H9 (cell line): Measurements from ENCODE around the gene AK4. TPM values are rescaled to one million over a fixed set of nuclear protein-coding genes. Genes with fewer than 3 reads are reported as not detected.

Experiments used
- DNase-seq: peaks from one replicate; pipeline ENCODE4 v3.0.0-alpha.2; 2017
- H2AFZ ChIP-seq: one replicate; pipeline ENCODE4 v1.6.1; 2013; ENCODE audit warnings: mild to moderate bottlenecking, low read length, control low read depth, moderate library complexity
- H2AK5ac ChIP-seq: 2 replicates; pipeline ENCODE4 v1.6.1; 2013; ENCODE audit warnings: low read length, control low read depth, mixed read lengths; ENCODE audit not compliant: insufficient read length
- H2BK120ac ChIP-seq: one replicate; pipeline ENCODE4 v1.6.1; 2013; ENCODE audit warnings: low read depth, mild to moderate bottlenecking, low read length, control low read depth, inconsistent platforms; ENCODE audit not compliant: poor library complexity, severe bottlenecking
- H2BK12ac ChIP-seq: 2 replicates; pipeline ENCODE4 v1.6.1; 2013; ENCODE audit warnings: low read length, control low read depth, mixed read lengths, low read depth; ENCODE audit not compliant: insufficient read length
- H2BK15ac ChIP-seq: 2 replicates; pipeline ENCODE4 v1.6.1; 2013; ENCODE audit warnings: low read depth, low read length, control low read depth
- H2BK20ac ChIP-seq: one replicate; pipeline ENCODE4 v1.6.1; 2013; ENCODE audit warnings: low read depth, mild to moderate bottlenecking, low read length, control low read depth, inconsistent platforms; ENCODE audit not compliant: poor library complexity, severe bottlenecking
- H2BK5ac ChIP-seq: 2 replicates; pipeline ENCODE4 v1.6.1; 2013; ENCODE audit warnings: low read length, control low read depth, mixed read lengths; ENCODE audit not compliant: insufficient read length
- H3K14ac ChIP-seq: 2 replicates; pipeline ENCODE4 v1.6.1; 2013; ENCODE audit warnings: low read length, control low read depth; ENCODE audit not compliant: insufficient read depth
- H3K18ac ChIP-seq: 2 replicates; pipeline ENCODE4 v1.6.1; 2013; ENCODE audit warnings: low read depth, mild to moderate bottlenecking, mixed read lengths, low read length, control low read depth; ENCODE audit not compliant: insufficient read length
- H3K23ac ChIP-seq: 2 replicates; pipeline ENCODE4 v1.6.1; 2013; ENCODE audit warnings: low read length, control low read depth, mixed read lengths, low read depth; ENCODE audit not compliant: insufficient read length
- H3K23me2 ChIP-seq: 2 replicates; pipeline ENCODE4 v1.6.1; 2013; ENCODE audit warnings: low read depth, mild to moderate bottlenecking, mixed read lengths, low read length, control low read depth; ENCODE audit not compliant: insufficient read length, poor library complexity, severe bottlenecking
- H3K27ac ChIP-seq: 2 replicates; pipeline ENCODE4 v1.5.1; 2013; ENCODE audit warnings: low read length, control low read depth, mixed read lengths, low read depth; ENCODE audit not compliant: insufficient read length
- H3K27me3 ChIP-seq: 2 replicates; pipeline ENCODE4 v1.6.1; 2013; ENCODE audit warnings: low read length, control low read depth, inconsistent platforms; ENCODE audit not compliant: insufficient read depth
- H3K4ac ChIP-seq: 2 replicates; pipeline ENCODE4 v1.6.1; 2013; ENCODE audit warnings: low read depth, mild to moderate bottlenecking, control low read depth, inconsistent platforms, low read length, moderate library complexity
- H3K4me1 ChIP-seq: 2 replicates; pipeline ENCODE4 v1.6.1; 2013; ENCODE audit warnings: low read length, control low read depth, inconsistent platforms; ENCODE audit not compliant: insufficient read depth
- H3K4me2 ChIP-seq: 2 replicates; pipeline ENCODE4 v1.6.1; 2013; ENCODE audit warnings: low read length, control low read depth, mixed read lengths; ENCODE audit not compliant: insufficient read length, insufficient read depth
- H3K56ac ChIP-seq: 2 replicates; pipeline ENCODE4 v1.6.1; 2013; ENCODE audit warnings: low read depth, mild to moderate bottlenecking, mixed read lengths, low read length, control low read depth; ENCODE audit not compliant: insufficient read length
- H3K79me1 ChIP-seq: 2 replicates; pipeline ENCODE4 v1.6.1; 2013; ENCODE audit warnings: low read depth, mild to moderate bottlenecking, moderate library complexity, low read length, control low read depth, inconsistent platforms; ENCODE audit not compliant: insufficient read depth, poor library complexity, severe bottlenecking
- H3K79me2 ChIP-seq: 2 replicates; pipeline ENCODE4 v1.6.1; 2013; ENCODE audit warnings: low read length, control low read depth, inconsistent platforms; ENCODE audit not compliant: insufficient read depth
- H3K9ac ChIP-seq: 2 replicates; pipeline ENCODE4 v1.6.1; 2013; ENCODE audit warnings: low read length, control low read depth, mixed read lengths; ENCODE audit not compliant: insufficient read length; ENCODE audit errors: extremely low read depth
- H3K9me3 ChIP-seq: one replicate; pipeline ENCODE4 v1.6.1; 2013; ENCODE audit warnings: low read depth, low read length, inconsistent platforms; ENCODE audit not compliant: control insufficient read depth
- H3T11ph ChIP-seq: one replicate; pipeline ENCODE4 v1.6.1; 2013; ENCODE audit warnings: mild to moderate bottlenecking, low read length, control low read depth, inconsistent platforms
- H4K20me1 ChIP-seq: one replicate; pipeline ENCODE4 v1.6.1; 2013; ENCODE audit not compliant: control insufficient read depth, insufficient read length, insufficient read depth
- H4K5ac ChIP-seq: 2 replicates; pipeline ENCODE4 v1.6.1; 2013; ENCODE audit warnings: low read depth, mild to moderate bottlenecking, mixed read lengths, low read length, control low read depth; ENCODE audit not compliant: insufficient read length
- H4K8ac ChIP-seq: replicated peaks from 2 replicates; pipeline ENCODE4 v1.6.1; 2013; ENCODE audit warnings: low read length, control low read depth, mixed read lengths, low read depth; ENCODE audit not compliant: insufficient read length
- H4K91ac ChIP-seq: 2 replicates; pipeline ENCODE4 v1.6.1; 2013; ENCODE audit warnings: low read depth, mild to moderate bottlenecking, moderate library complexity, mixed read lengths, low read length, control low read depth; ENCODE audit not compliant: insufficient read length
- H3K27ac Mint-ChIP-seq, 3 experiments: 2 replicates in 2 of 3; 3 replicates in 1 of 3; pipeline ENCODE4 v1.8.0; 2020 to 2021; ENCODE audit warnings: mixed read lengths in 3 of 3, mild to moderate bottlenecking in 1 of 3, moderate library complexity in 1 of 3
- H3K27me3 Mint-ChIP-seq: 2 replicates; pipeline ENCODE4 v1.8.0; 2021; ENCODE audit warnings: low read depth, mild to moderate bottlenecking, moderate library complexity, mixed read lengths
- H3K36me3 Mint-ChIP-seq, 3 experiments: 2 replicates in 2 of 3; 3 replicates in 1 of 3; pipeline ENCODE4 v1.8.0; 2020 to 2021; ENCODE audit warnings: low read depth in 3 of 3, mixed read lengths in 3 of 3; ENCODE audit not compliant: insufficient read depth in 1 of 3
- H3K4me1 Mint-ChIP-seq, 2 experiments: 2 replicates each; pipeline ENCODE4 v1.8.0; 2020; ENCODE audit warnings: mixed read lengths in 2 of 2
- H3K4me3 Mint-ChIP-seq, 2 experiments: 2 replicates in 1 of 2; 3 replicates in 1 of 2; pipeline ENCODE4 v1.8.0; 2020 to 2021; ENCODE audit warnings: mild to moderate bottlenecking in 2 of 2, mixed read lengths in 2 of 2, moderate library complexity in 1 of 2
- H3K9me3 Mint-ChIP-seq, 2 experiments: 2 replicates in 1 of 2; 3 replicates in 1 of 2; pipeline ENCODE4 v1.8.0; 2020; ENCODE audit warnings: mild to moderate bottlenecking in 2 of 2, mixed read lengths in 2 of 2, moderate library complexity in 1 of 2
- CTCF ChIP-seq: fragments of 200-600 bp; sonication (generic); conservative IDR thresholded peaks from 3 replicates; pipeline ENCODE4 v1.8.0; 2021; ENCODE audit warnings: antibody characterized with exemption, mild to moderate bottlenecking
- WGBS: extraction: QIAGEN DNeasy Blood & Tissue Kit; methylation state at CpG from one replicate; pipeline ENCODE4 v1.1.7; 2013; ENCODE audit warnings: missing lambda C conversion rate, low lambda C conversion rate, mixed read lengths; ENCODE audit not compliant: insufficient read length; ENCODE audit errors: extremely low coverage; 5-methylcytosine and 5-hydroxymethylcytosine counted together
- total RNA-seq: library from RNA; stranded (reverse); gene quantifications from 2 replicates; pipeline ENCODE4 v1.2.1, GENCODE V29; 2021

The AK4 gene
- total RNA-seq, 1 experiment from 2014 or later: 45.6 TPM

- H2BK5ac ChIP-seq: no peak overlapping the region
- Mint-ChIP-seq H3K4me3 (no peak overlapping the region), H3K9me3 (peaks cover 0 to 7% of the 10 kb centered on the region in 2 experiments; a peak in 2 of 5 replicates), H3K36me3 (peaks cover 3 to 5% (median 5%) of the 10 kb centered on the region in 3 experiments; a peak in 5 of 7 replicates), H3K27ac (no peak overlapping the region), H3K4me1 (peaks cover 4 to 5% of the 10 kb centered on the region in 2 experiments; a peak in 2 of 4 replicates), H3K27me3 (no peaks in the 10 kb centered on the region)
- H2AFZ ChIP-seq: no peak overlapping the region
- no peak overlapping the region for H3K9ac ChIP-seq
- H3K4ac ChIP-seq: no peak overlapping the region
- H4K20me1 ChIP-seq: no peaks in the 10 kb centered on the region
- no peak overlapping the region for H3K23ac ChIP-seq
- H3K79me2 ChIP-seq: no peaks in the 10 kb centered on the region
- H3K18ac ChIP-seq: no peak overlapping the region
- no peak overlapping the region for H2BK12ac ChIP-seq
- no peak overlapping the region for H3K27ac ChIP-seq
- no peak for TF ChIP-seq CTCF
- H3T11ph ChIP-seq: no peak overlapping the region
- DNase-seq: no peak
- no peak overlapping the region for H3K14ac ChIP-seq
- no peak overlapping the region for H2AK5ac ChIP-seq
- no peaks in the 10 kb centered on the region for H3K27me3 ChIP-seq
- WGBS: no CpG with 5 or more reads among the region's 4 CpGs
- no peak overlapping the region for H4K91ac ChIP-seq
- H2BK120ac ChIP-seq: no peak overlapping the region
- no peak overlapping the region for H3K4me2 ChIP-seq
- H2BK20ac ChIP-seq: no peak overlapping the region
- H2BK15ac ChIP-seq: no peak overlapping the region
- no peaks in the 10 kb centered on the region; the same call in 1 of the 2 replicates for H3K4me1 ChIP-seq
- H3K23me2 ChIP-seq: no peaks in the 10 kb centered on the region
- no peak overlapping the region for H4K8ac ChIP-seq
- no peaks in the 10 kb centered on the region for H3K9me3 ChIP-seq
- no peak overlapping the region for H4K5ac ChIP-seq
- no peaks in the 10 kb centered on the region for H3K79me1 ChIP-seq
- no peak overlapping the region for H3K56ac ChIP-seq
Observed at GRCh38 chr1:65231718-65232330, 83.8 kb downstream of the AK4 start.
